ENCODE results near the gene GPR151.

- TF ChIP-seq YEATS4 (CRISPR knock-in tag; IDR thresholded peaks at IDR 0.05; ENCODE audit: borderline replicate concordance) (no peak), SNAPC2 (CRISPR knock-in tag; IDR thresholded peaks at IDR 0.05) (no peak), REXO4 (CRISPR knock-in tag; IDR thresholded peaks at IDR 0.05; ENCODE audit: borderline replicate concordance) (no peak), HCFC1 (IDR thresholded peaks at IDR 0.05; ENCODE audit: low read depth, low read length) (no peak), ZNF260 (CRISPR knock-in tag; IDR thresholded peaks at IDR 0.05; ENCODE audit: borderline replicate concordance, low read depth) (no peak), TGIF2 (CRISPR knock-in tag; IDR thresholded peaks at IDR 0.05) (no peak), AFF4 (CRISPR knock-in tag; IDR thresholded peaks at IDR 0.05) (no peak), ZBTB8A (CRISPR knock-in tag; IDR thresholded peaks at IDR 0.05; ENCODE audit: borderline replicate concordance, low read depth) (no peak), HOXA9 (CRISPR knock-in tag; IDR thresholded peaks at IDR 0.05; ENCODE audit: borderline replicate concordance) (no peak), CEBPB (IDR thresholded peaks at IDR 0.05; ENCODE audit: borderline replicate concordance, low read depth, low read length) (peak; percentile 38; the same call in 1 of the 2 replicates), CHCHD3 (CRISPR knock-in tag; IDR thresholded peaks at IDR 0.05) (no peak), GTF3A (CRISPR knock-in tag; conservative IDR thresholded peaks at IDR 0.05) (no peak)
Observed at GRCh38 chr5:146528236-146528635, 12.2 kb upstream of the GPR151 start.
